Mammary epithelial cell (primary cell): ENCODE measurements around the gene PDE11A.

Source experiments
- CTCF ChIP-seq, 2 donors: IDR thresholded peaks in 1 of 2; conservative IDR thresholded peaks in 1 of 2; 2 replicates each; pipeline ENCODE4 v1.5.1; 2011 to 2012; ENCODE audit warnings: inconsistent platforms in 2 of 2, low read length in 2 of 2, mild to moderate bottlenecking in 2 of 2, control low read depth in 1 of 2, low read depth in 1 of 2; ENCODE audit not compliant: insufficient read depth in 1 of 2; ENCODE audit errors: extremely low read depth in 1 of 2
- EZH2 ChIP-seq: IDR thresholded peaks from 2 replicates; pipeline ENCODE4 v1.6.1; 2012; ENCODE audit warnings: low read length, inconsistent platforms, borderline replicate concordance

GRCh38 chr2:177857538-177857937 is 215.0 kb downstream of the PDE11A start:
- TF ChIP-seq CTCF (conservative IDR thresholded peaks at IDR 0.05 in 1 of 2, IDR thresholded peaks at IDR 0.05 in 1 of 2; ENCODE audit: extremely low read depth in 1 of 2, insufficient read depth in 1 of 2, low read depth in 1 of 2, low read length in 2 of 2) (no peak), EZH2 (no peak)
